HEK293T (cell line): ENCODE measurements around the gene EXOC4.

Source experiments
- CTCF ChIA-PET: fragments of 350-600 bp; formaldehyde crosslinking; extraction: SDS; loops from one replicate; lab custom pipeline; 2021; ENCODE audit warnings: antibody characterized with exemption, inconsistent platforms; lab: Yijun Ruan, JAX
- POLR2A ChIA-PET: fragments of 350-600 bp; formaldehyde crosslinking; extraction: SDS; loops from one replicate; lab custom pipeline; 2020; ENCODE audit warnings: antibody characterized with exemption, inconsistent platforms; lab: Yijun Ruan, JAX
- DNase-seq: peaks from one replicate; pipeline ENCODE4 v3.0.0; 2012; ENCODE audit warnings: mixed read lengths; ENCODE audit errors: extremely low spot score
- ARNT ChIP-seq: fragments of 450-650 bp; IDR thresholded peaks from 2 replicates; pipeline ENCODE4 v1.6.1; 2017; ENCODE audit warnings: mild to moderate bottlenecking
- BHLHE40 ChIP-seq: fragments of 450-650 bp; IDR thresholded peaks from 2 replicates; pipeline ENCODE4 v1.6.1; 2016; ENCODE audit warnings: mild to moderate bottlenecking, moderate library complexity, borderline replicate concordance
- CTBP1 ChIP-seq: fragments of 450-650 bp; IDR thresholded peaks from 2 replicates; pipeline ENCODE4 v1.6.1; 2016; ENCODE audit warnings: borderline replicate concordance
- ELF4 ChIP-seq: fragments of 450-650 bp; IDR thresholded peaks from 2 replicates; pipeline ENCODE4 v1.6.1; 2017; ENCODE audit warnings: antibody characterized with exemption
- FOXA1 ChIP-seq: fragments of 450-650 bp; IDR thresholded peaks from 2 replicates; pipeline ENCODE4 v1.6.1; 2016; ENCODE audit warnings: mild to moderate bottlenecking
- FOXK2 ChIP-seq: fragments of 450-650 bp; IDR thresholded peaks from 2 replicates; pipeline ENCODE4 v1.6.1; 2016; ENCODE audit warnings: mild to moderate bottlenecking
- FOXM1 ChIP-seq: fragments of 450-650 bp; IDR thresholded peaks from 2 replicates; pipeline ENCODE4 v1.6.1; 2017; ENCODE audit warnings: mild to moderate bottlenecking, borderline replicate concordance
- HDGF ChIP-seq: fragments of 450-650 bp; IDR thresholded peaks from 2 replicates; pipeline ENCODE4 v1.6.1; 2017; ENCODE audit warnings: antibody characterized with exemption, borderline replicate concordance
- L3MBTL2 ChIP-seq: fragments of 450-650 bp; conservative IDR thresholded peaks from 2 replicates; pipeline ENCODE4 v1.6.1; 2016; ENCODE audit warnings: mild to moderate bottlenecking
- LEF1 ChIP-seq: fragments of 450-650 bp; IDR thresholded peaks from 2 replicates; pipeline ENCODE4 v1.6.1; 2017; ENCODE audit warnings: mild to moderate bottlenecking, borderline replicate concordance
- NFRKB ChIP-seq: fragments of 450-650 bp; IDR thresholded peaks from 2 replicates; pipeline ENCODE4 v1.6.1; 2016; ENCODE audit warnings: mild to moderate bottlenecking, moderate library complexity
- PKNOX1 ChIP-seq: fragments of 450-650 bp; IDR thresholded peaks from 2 replicates; pipeline ENCODE4 v1.6.1; 2016
- SP1 ChIP-seq: fragments of 450-650 bp; IDR thresholded peaks from 2 replicates; pipeline ENCODE4 v1.6.1; 2017
- SUZ12 ChIP-seq: fragments of 450-650 bp; IDR thresholded peaks from 2 replicates; pipeline ENCODE4 v1.6.1; 2016; ENCODE audit warnings: mild to moderate bottlenecking
- TARDBP ChIP-seq: fragments of 450-650 bp; IDR thresholded peaks from 2 replicates; pipeline ENCODE4 v1.6.1; 2016
- ZNF384 ChIP-seq: fragments of 450-650 bp; IDR thresholded peaks from 2 replicates; pipeline ENCODE4 v1.6.1; 2016

EXOC4 gene

DNA sequence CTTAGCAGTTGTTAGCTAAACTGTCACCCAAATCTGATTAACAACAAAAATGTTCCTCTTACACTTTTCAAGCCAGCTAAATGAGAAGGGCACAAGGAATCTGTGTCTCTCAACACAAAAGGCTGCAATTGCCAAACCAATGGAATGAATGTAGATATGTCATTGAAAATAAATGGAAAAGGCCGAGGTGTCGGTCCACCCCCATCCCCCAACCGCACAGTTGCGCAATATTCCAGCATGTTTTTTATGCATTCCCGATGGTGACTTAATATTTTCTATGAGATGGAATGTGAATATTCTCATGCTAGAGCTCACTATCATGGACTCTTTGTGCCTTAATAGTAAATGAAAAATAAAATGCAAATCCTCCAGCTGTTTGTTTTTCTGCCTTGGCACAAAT is 692.6 kb downstream of the EXOC4 start:
- ChIA-PET CTCF (no interaction called here), POLR2A (no interaction called here)
- TF ChIP-seq BHLHE40 (no peak), CTBP1 (no peak)
- no peak for DNase-seq

DNA sequence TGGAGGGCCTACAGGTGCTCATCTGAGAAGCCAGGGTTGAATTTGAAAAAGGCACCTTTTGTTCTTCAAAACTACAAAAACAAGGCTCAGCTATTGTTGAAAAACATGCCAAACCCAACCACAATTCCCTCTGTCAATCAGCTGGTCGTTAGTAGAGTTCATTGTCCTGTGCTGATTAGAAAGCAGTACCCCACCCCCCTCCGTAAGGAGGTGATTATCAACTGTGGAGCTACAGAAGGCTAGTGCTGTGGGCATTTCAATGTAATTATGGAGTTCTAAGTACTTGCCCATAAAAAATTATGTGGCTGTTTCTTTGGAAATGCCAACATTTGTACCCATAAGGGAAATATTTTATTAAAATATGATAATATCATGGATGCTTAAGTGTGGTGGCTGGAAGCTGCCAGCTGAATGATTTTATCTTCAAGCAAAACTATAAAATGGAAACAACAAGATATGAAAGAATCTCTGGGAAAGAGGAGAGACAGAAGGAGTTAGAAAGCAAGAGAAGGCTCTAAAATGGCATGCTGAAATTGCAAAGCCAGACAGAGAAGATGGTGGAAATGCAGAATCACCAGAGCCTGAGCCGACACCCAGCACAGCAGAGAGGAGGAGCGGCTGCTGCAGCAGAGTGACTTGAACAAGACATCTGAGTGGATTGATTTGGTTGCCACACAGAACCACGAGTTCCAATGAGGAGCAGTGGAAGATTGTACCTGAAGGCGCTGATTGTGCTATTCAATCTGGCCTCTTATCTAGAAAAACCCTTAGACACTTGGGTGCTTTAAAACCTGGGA is 694.8 kb downstream of the EXOC4 start:
- ChIA-PET POLR2A (no interaction called here), CTCF (no interaction called here)
- DNase-seq, result no peak
- TF ChIP-seq PKNOX1, result no peak
- no peak for TF ChIP-seq HDGF
- TF ChIP-seq FOXM1, result no peak
- TF ChIP-seq TARDBP, result no peak
- TF ChIP-seq FOXK2, result no peak
- no peak for TF ChIP-seq ZNF384
- no peak for TF ChIP-seq NFRKB
- TF ChIP-seq ARNT, result no peak

DNA sequence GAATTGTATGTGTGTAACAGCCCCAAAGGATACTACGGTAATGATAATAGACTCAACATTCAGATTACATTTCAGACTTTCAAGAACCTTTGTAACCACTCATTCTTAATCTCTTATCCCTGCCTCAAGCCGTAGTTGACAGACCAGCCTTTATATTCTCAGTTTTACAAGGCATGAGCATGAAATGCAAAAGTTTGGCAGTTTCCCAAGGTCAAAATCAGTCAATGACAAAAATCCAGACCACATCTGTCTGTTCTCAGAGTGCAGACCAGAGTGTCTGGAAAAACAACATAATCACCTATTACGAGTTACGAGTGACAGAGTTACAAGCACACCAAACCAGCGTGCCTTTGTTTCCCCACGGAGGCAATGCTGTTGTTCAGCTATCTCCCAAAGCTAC is 695.7 kb downstream of the EXOC4 start:
- ChIA-PET CTCF (no interaction called here), POLR2A (no interaction called here)
- TF ChIP-seq SUZ12 (no peak), BHLHE40 (no peak), ELF4 (no peak), ARNT (no peak), HDGF (no peak), NFRKB (no peak), FOXA1 (no peak), FOXK2 (no peak), PKNOX1 (no peak), L3MBTL2 (no peak), CTBP1 (no peak)
- DNase-seq, result no peak

GRCh38 chr7:133950855-133951254 is 698.0 kb downstream of the EXOC4 start:
- no peak for DNase-seq
- ChIA-PET POLR2A (no interaction called here), CTCF (no interaction called here)
- no peak for TF ChIP-seq LEF1
- no peak for TF ChIP-seq FOXM1
- no peak for TF ChIP-seq SUZ12
- TF ChIP-seq CTBP1, result no peak
- TF ChIP-seq HDGF, result no peak
- TF ChIP-seq ARNT, result no peak

- ChIA-PET POLR2A (no interaction called here), CTCF (no interaction called here)
- TF ChIP-seq CTBP1 (no peak), ZNF384 (no peak), TARDBP (no peak), LEF1 (no peak), FOXM1 (no peak)
- no peak for DNase-seq
These were observed 702.3 kb downstream of the EXOC4 start for GRCh38 chr7:133955208-133955607.

GRCh38 chr7:133957845-133958244 is 705.0 kb downstream of the EXOC4 start:
- TF ChIP-seq BHLHE40 (no peak), LEF1 (no peak), SP1 (no peak), L3MBTL2 (no peak), HDGF (no peak), ZNF384 (no peak), PKNOX1 (no peak), ARNT (no peak), CTBP1 (no peak), NFRKB (no peak), ELF4 (no peak), FOXK2 (no peak), TARDBP (no peak), FOXM1 (no peak), SUZ12 (no peak), FOXA1 (no peak)
- POLR2A ChIA-PET, result no interaction called here
- CTCF ChIA-PET, result no interaction called here
- no peak for DNase-seq

DNA sequence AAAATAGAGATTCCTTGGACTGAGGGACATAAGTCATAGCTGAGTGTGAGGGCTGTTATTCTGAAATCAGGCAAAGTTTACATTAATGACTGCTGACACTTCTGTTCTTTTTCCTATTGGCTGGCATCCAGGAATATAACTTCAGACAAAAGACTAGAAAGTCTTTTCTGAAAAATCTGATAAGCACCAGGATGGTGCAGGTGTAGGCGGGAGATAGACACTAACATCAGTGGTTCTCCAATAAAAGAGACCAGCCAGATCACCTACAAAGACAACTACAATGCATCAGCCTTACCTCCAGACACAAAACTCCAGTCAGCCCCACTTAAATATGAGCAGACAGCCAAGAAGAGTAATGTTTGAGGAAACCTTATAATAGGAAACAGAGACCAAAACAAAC is 705.9 kb downstream of the EXOC4 start:
- no peak for DNase-seq
- ChIA-PET POLR2A (no interaction called here), CTCF (no interaction called here)

More for the DNA sequence above, 705.9 kb downstream of the EXOC4 start:
- TF ChIP-seq NFRKB, result no peak
- no peak for TF ChIP-seq SUZ12
- no peak for TF ChIP-seq CTBP1
- no peak for TF ChIP-seq ARNT
- TF ChIP-seq BHLHE40, result no peak
- no peak for TF ChIP-seq SP1
- TF ChIP-seq FOXM1, result no peak
- no peak for TF ChIP-seq PKNOX1
- no peak for TF ChIP-seq TARDBP
- TF ChIP-seq LEF1, result no peak
- no peak for TF ChIP-seq ZNF384
- TF ChIP-seq HDGF, result no peak
- TF ChIP-seq FOXK2, result no peak
- no peak for TF ChIP-seq L3MBTL2
- no peak for TF ChIP-seq ELF4
